PC-3 (cell line): ENCODE results near the gene ZNF136. TPM values are rescaled to one million over a fixed set of nuclear protein-coding genes. Genes with fewer than 3 reads are reported as not detected.

Experiments
- ATAC-seq: fragments of 200-7000 bp; cut with Tn5 transposase; 2 replicates; pipeline ENCODE4 v1.9.1; 2020; ENCODE audit warnings: mild to moderate bottlenecking, moderate library complexity
- BruUV-seq: library from RNA; stranded (reverse); fragments of 400-500 nt; replicated peaks from 2 replicates; lab custom pipeline; 2021; lab: Mats Ljungman, UMichigan
- CTCF ChIA-PET: fragments of 300-600 bp; sonication (Branson Sonifier 250); formaldehyde crosslinking; loops from one replicate; lab custom pipeline; 2022; ENCODE audit warnings: antibody characterized with exemption; lab: Charles Lee
- POLR2A ChIA-PET: fragments of 300-600 bp; sonication (Branson Sonifier 250); formaldehyde crosslinking; loops from one replicate; lab custom pipeline; 2022; ENCODE audit warnings: antibody characterized with exemption; ENCODE audit not compliant: unreplicated experiment; lab: Charles Lee
- DNase-seq: peaks from one replicate; pipeline ENCODE4 v3.0.0-alpha.2; 2015
- H2AFZ ChIP-seq: fragments of 300-600 bp; sonication (generic); 2 replicates; pipeline ENCODE4 v1.6.0; 2016; ENCODE audit warnings: antibody characterized with exemption, low read length
- H3F3A ChIP-seq: fragments of 300-600 bp; sonication (generic); one replicate; pipeline ENCODE4 v1.6.0; 2017; ENCODE audit warnings: antibody characterized with exemption, low read length, control low read depth, mild to moderate bottlenecking; ENCODE audit not compliant: unreplicated experiment
- H3K27ac ChIP-seq: fragments of 300-600 bp; sonication (generic); 2 replicates; pipeline ENCODE4 v1.5.1; 2016; ENCODE audit warnings: mild to moderate bottlenecking, low read length
- H3K27me3 ChIP-seq: fragments of 300-600 bp; sonication (generic); 2 replicates; pipeline ENCODE4 v1.6.1; 2016; ENCODE audit warnings: low read length, mixed read lengths
- H3K36me3 ChIP-seq: fragments of 300-600 bp; sonication (generic); 2 replicates; pipeline ENCODE4 v1.6.1; 2016; ENCODE audit warnings: low read depth, mixed run types, low read length, mixed read lengths
- H3K4me1 ChIP-seq: fragments of 300-600 bp; sonication (generic); 2 replicates; pipeline ENCODE4 v1.5.1; 2016; ENCODE audit warnings: low read length; ENCODE audit not compliant: insufficient read depth
- H3K4me2 ChIP-seq: fragments of 300-600 bp; sonication (generic); 2 replicates; pipeline ENCODE4 v1.6.0; 2016; ENCODE audit warnings: low read length
- H3K4me3 ChIP-seq: fragments of 300-600 bp; sonication (generic); 2 replicates; pipeline ENCODE4 v1.5.1; 2016; ENCODE audit warnings: mild to moderate bottlenecking, low read length, mixed read lengths
- H3K79me2 ChIP-seq: fragments of 300-600 bp; sonication (generic); 2 replicates; pipeline ENCODE4 v1.6.1; 2017; ENCODE audit warnings: low read length, mixed read lengths
- H3K9ac ChIP-seq: fragments of 300-600 bp; sonication (generic); 2 replicates; pipeline ENCODE4 v1.6.0; 2016; ENCODE audit warnings: mild to moderate bottlenecking, low read length
- H3K9me2 ChIP-seq: fragments of 300-600 bp; sonication (generic); replicated peaks from 2 replicates; pipeline ENCODE4 v1.6.1; 2016; ENCODE audit warnings: mixed run types, low read length, mixed read lengths
- H3K9me3 ChIP-seq: fragments of 300-600 bp; sonication (generic); 2 replicates; pipeline ENCODE4 v1.6.1; 2016; ENCODE audit warnings: low read length, mixed read lengths
- H4K20me1 ChIP-seq: fragments of 300-600 bp; sonication (generic); 2 replicates; pipeline ENCODE4 v1.6.1; 2016; ENCODE audit warnings: low read length, mixed read lengths
- EZH2 ChIP-seq: fragments of 300-600 bp; sonication (generic); IDR thresholded peaks from one replicate; pipeline ENCODE4 v1.6.1; 2017; ENCODE audit warnings: antibody characterized with exemption, mild to moderate bottlenecking, low read length; ENCODE audit not compliant: unreplicated experiment
- EZH2phosphoT487 ChIP-seq: fragments of 300-600 bp; sonication (generic); IDR thresholded peaks from 2 replicates; pipeline ENCODE4 v1.6.1; 2018; ENCODE audit warnings: mild to moderate bottlenecking, antibody characterized with exemption, low read length, borderline replicate concordance
- intact Hi-C: fragments of 100-400 bp; cut with micrococcal nuclease; formaldehyde crosslinking; loops from 2 replicates; pipeline ENCODE4 v1.9.0; 2023
- total RNA-seq: library from RNA; depleted of rRNA; stranded (reverse); fragments of >200 nt; gene quantifications from 2 replicates; pipeline ENCODE4 v1.2.3, GENCODE V29; 2014
- TF ChIP-seq, protein P1 (sequence below): fragments of 300-600 bp; sonication (generic); conservative IDR thresholded peaks from 2 replicates; pipeline ENCODE4 v1.5.1; 2017; ENCODE audit warnings: antibody characterized with exemption, low read depth, mild to moderate bottlenecking, low read length

Gene ZNF136
- total RNA-seq, 1 experiment from 2014 or later = 7.9 TPM

DNA sequence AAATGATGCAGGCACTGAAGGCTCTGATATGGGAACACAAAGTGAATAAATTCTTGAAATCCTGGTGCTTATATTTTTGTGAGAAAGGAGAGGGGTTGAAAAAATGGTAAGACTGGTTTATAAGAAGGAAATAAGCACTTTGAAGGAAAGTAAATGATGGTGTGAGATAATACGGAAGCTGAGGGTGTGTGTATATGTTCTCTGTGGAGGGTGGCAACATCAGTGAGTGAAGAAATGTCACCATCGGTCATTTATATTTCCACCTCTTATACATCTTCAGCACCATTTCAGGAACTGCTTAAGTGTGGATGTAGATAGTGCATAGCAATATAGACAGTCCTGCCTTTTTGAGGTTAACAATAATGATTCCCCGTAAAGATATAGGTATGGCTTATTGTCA lies 17.5 kb downstream of the ZNF136 start:
- ChIA-PET CTCF (no interaction called here), POLR2A (no interaction called here)
- Histone ChIP-seq H3K36me3 (peaks cover 81% of the 10 kb centered on the region), H3K4me2 (no peak overlapping the region), H3K79me2 (no peaks in the 10 kb centered on the region), H3K9me3 (peaks cover 47% of the 10 kb centered on the region), H3K4me3 (no peak overlapping the region), H3K27ac (no peak overlapping the region), H3K9ac (no peak overlapping the region), H3K27me3 (no peaks in the 10 kb centered on the region), H2AFZ (no peak overlapping the region), H3K4me1 (no peaks in the 10 kb centered on the region), H4K20me1 (no peaks in the 10 kb centered on the region), H3F3A (no peaks in the 10 kb centered on the region), H3K9me2 (no peaks in the 10 kb centered on the region)
- DNase-seq = no peak
- TF ChIP-seq, protein P1, sequence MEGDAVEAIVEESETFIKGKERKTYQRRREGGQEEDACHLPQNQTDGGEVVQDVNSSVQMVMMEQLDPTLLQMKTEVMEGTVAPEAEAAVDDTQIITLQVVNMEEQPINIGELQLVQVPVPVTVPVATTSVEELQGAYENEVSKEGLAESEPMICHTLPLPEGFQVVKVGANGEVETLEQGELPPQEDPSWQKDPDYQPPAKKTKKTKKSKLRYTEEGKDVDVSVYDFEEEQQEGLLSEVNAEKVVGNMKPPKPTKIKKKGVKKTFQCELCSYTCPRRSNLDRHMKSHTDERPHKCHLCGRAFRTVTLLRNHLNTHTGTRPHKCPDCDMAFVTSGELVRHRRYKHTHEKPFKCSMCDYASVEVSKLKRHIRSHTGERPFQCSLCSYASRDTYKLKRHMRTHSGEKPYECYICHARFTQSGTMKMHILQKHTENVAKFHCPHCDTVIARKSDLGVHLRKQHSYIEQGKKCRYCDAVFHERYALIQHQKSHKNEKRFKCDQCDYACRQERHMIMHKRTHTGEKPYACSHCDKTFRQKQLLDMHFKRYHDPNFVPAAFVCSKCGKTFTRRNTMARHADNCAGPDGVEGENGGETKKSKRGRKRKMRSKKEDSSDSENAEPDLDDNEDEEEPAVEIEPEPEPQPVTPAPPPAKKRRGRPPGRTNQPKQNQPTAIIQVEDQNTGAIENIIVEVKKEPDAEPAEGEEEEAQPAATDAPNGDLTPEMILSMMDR = no peak
- TF ChIP-seq EZH2 (no peak), EZH2phosphoT487 (no peak)
- intact Hi-C loops = no loop called here
- ATAC-seq = no peak
- no TSS peak for BruUV-seq

DNA sequence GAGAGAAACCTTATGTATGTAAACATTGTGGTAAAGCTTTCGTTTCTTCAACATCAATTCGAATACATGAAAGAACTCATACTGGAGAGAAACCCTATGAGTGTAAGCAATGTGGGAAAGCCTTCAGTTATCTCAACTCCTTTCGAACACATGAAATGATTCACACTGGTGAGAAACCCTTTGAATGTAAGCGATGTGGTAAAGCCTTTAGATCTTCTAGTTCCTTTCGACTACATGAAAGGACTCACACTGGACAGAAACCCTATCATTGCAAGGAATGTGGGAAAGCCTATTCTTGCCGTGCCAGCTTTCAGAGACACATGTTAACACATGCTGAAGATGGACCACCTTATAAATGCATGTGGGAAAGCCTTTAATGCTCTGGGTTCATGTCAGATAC lies 24.7 kb downstream of the ZNF136 start:
- CTCF ChIA-PET = no interaction called here
- H3K9ac ChIP-seq = no peak overlapping the region
- H3K4me2 ChIP-seq = no peak overlapping the region
- no peak overlapping the region for H2AFZ ChIP-seq
- ATAC-seq = no peak
- no TSS peak for BruUV-seq
- intact Hi-C loops = no loop called here
- H4K20me1 ChIP-seq = no peaks in the 10 kb centered on the region
- no peaks in the 10 kb centered on the region for H3K27me3 ChIP-seq
- no peaks in the 10 kb centered on the region for H3F3A ChIP-seq
- peak; percentile 7 for DNase-seq
- TF ChIP-seq, protein P1 = no peak
- TF ChIP-seq EZH2phosphoT487 = no peak
- no peak for TF ChIP-seq EZH2
- H3K9me2 ChIP-seq = no peaks in the 10 kb centered on the region
- H3K4me3 ChIP-seq = no peak overlapping the region; the same call in 1 of the 2 replicates
- POLR2A ChIA-PET = no interaction called here
- peaks cover 74% of the 10 kb centered on the region for H3K9me3 ChIP-seq
- no peaks in the 10 kb centered on the region for H3K4me1 ChIP-seq
- H3K79me2 ChIP-seq = no peaks in the 10 kb centered on the region
- H3K27ac ChIP-seq = no peak overlapping the region
- peaks cover 92% of the 10 kb centered on the region for H3K36me3 ChIP-seq

DNA sequence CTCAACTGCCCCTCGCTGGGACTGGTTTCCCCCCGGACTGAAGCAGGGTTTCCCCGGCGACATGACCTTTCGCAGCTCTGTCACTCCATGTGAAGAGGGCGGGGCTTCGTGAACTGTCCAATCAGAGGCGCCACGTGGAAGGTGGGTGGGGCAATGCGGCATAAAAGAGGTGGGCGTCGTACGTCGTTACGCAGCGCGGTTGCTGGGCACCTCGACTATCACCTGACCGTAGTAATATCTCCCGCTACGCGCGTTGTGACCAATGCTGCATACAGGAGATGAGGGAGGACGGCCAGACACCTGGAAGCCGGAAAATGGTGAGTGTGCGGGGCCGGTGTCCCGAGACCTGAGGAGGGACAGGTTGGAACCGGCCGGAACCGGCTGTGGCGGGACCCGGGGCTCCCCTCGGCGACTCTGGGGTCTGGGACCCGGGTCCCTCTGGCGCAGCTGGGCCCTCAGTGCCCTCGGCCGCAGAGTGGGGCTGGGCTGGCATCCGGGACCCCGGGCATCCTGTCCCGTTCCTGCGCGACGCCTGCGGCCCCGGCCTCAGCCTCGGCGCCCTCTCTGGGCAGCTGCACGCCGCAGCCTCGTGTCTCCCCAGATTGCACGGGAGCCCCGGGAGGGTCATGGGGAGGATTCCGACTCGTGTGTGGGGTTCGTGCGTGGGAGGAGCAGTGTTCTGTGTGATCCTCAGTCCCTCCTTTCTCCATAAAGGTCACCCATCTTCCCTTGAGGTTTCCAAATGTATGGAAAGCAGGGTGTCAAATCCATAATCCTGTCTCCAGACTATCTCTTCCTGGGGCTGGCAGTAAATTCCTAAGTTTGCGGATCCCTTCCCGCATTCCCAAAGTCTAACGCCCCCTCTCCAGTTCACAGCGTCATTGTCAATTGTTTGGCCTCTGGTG lies 32.2 kb downstream of the ZNF136 start:
- Histone ChIP-seq H3K4me3 (no peak overlapping the region), H3K9me3 (peaks cover 75% of the 10 kb centered on the region)

More for the DNA sequence above, 32.2 kb downstream of the ZNF136 start:
- no peaks in the 10 kb centered on the region for H4K20me1 ChIP-seq
- H3F3A ChIP-seq = no peaks in the 10 kb centered on the region
- H3K4me2 ChIP-seq = no peak overlapping the region
- no peak overlapping the region for H3K27ac ChIP-seq
- BruUV-seq = no TSS peak
- POLR2A ChIA-PET = no interaction called here
- no peak for TF ChIP-seq EZH2phosphoT487
- intact Hi-C loops = no loop called here
- no peak for DNase-seq
- CTCF ChIA-PET = no interaction called here
- H3K79me2 ChIP-seq = no peaks in the 10 kb centered on the region
- H3K9ac ChIP-seq = no peak overlapping the region
- H2AFZ ChIP-seq = no peak overlapping the region
- no peaks in the 10 kb centered on the region for H3K27me3 ChIP-seq
- H3K36me3 ChIP-seq = peaks cover 51% of the 10 kb centered on the region
- ATAC-seq = no peak
- H3K4me1 ChIP-seq = no peaks in the 10 kb centered on the region
- no peaks in the 10 kb centered on the region for H3K9me2 ChIP-seq
